ENCODE measurements around the gene ZNF212.
"Not testable (repeated sequence)": the region's sequence is repeated elsewhere in the genome, so short reads cannot be mapped to it uniquely, and the experiment has no call there.

ZNF212 gene

GRCh38 chr7:149223761-149224160 lies 15.7 kb upstream of the ZNF212 start:
- Histone ChIP-seq H3K27me3 (no peaks in the 10 kb centered on the region), H3K4me1 (ENCODE audit: control insufficient read depth in 1 of 2, insufficient read depth in 1 of 2, low read depth in 1 of 2, low read length in 1 of 2) (peaks cover 10% of the 10 kb centered on the region in 2 experiments), H3K9me3 (no peaks in the 10 kb centered on the region), H3K36me3 (peaks cover 82% of the 10 kb centered on the region), H3K4me3 (ENCODE audit: low read depth in 1 of 2, low read length in 1 of 2) (no peak overlapping the region), H3K27ac (no peak overlapping the region)
- TF ChIP-seq, protein P1, sequence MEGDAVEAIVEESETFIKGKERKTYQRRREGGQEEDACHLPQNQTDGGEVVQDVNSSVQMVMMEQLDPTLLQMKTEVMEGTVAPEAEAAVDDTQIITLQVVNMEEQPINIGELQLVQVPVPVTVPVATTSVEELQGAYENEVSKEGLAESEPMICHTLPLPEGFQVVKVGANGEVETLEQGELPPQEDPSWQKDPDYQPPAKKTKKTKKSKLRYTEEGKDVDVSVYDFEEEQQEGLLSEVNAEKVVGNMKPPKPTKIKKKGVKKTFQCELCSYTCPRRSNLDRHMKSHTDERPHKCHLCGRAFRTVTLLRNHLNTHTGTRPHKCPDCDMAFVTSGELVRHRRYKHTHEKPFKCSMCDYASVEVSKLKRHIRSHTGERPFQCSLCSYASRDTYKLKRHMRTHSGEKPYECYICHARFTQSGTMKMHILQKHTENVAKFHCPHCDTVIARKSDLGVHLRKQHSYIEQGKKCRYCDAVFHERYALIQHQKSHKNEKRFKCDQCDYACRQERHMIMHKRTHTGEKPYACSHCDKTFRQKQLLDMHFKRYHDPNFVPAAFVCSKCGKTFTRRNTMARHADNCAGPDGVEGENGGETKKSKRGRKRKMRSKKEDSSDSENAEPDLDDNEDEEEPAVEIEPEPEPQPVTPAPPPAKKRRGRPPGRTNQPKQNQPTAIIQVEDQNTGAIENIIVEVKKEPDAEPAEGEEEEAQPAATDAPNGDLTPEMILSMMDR (IDR thresholded peaks at IDR 0.05): no peak

- H3K4me1 ChIP-seq (ENCODE audit: control insufficient read depth in 1 of 2, insufficient read depth in 1 of 2, low read depth in 1 of 2, low read length in 1 of 2): peaks cover 10 to 13% of the 10 kb centered on the region in 2 experiments
- no peak overlapping the region for H3K27ac ChIP-seq
- TF ChIP-seq, protein P1 (IDR thresholded peaks at IDR 0.05): no peak
- H3K27me3 ChIP-seq: no peaks in the 10 kb centered on the region
- H3K9me3 ChIP-seq: no peaks in the 10 kb centered on the region
- no peak overlapping the region for H3K4me3 ChIP-seq (ENCODE audit: low read depth in 1 of 2, low read length in 1 of 2)
- H3K36me3 ChIP-seq: peaks cover 76% of the 10 kb centered on the region
Observed at GRCh38 chr7:149224352-149224751, 15.1 kb upstream of the ZNF212 start.

DNA sequence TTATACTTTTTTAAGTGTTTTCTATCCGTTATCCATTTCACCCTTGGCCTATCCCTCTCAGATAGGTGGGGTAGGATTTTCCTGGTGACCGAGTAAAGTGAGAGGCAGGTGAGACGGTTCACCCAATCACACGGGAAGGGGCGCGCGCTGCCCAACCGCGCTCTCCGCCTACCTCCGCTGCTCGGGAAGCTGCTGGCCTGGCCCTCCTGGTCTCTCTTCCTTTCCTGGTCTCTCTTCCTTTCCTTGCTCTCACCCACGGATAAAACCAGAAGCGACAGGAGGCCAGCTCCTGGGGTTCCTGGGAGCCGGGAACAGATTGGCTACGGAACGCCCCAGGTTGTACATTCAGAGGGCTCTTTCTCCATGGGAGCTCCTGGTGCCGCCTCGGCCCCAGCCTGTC lies 14.3 kb upstream of the ZNF212 start:
- Histone ChIP-seq H3K27me3 (no peaks in the 10 kb centered on the region), H3K36me3 (peaks cover 68% of the 10 kb centered on the region), H3K9me3 (no peaks in the 10 kb centered on the region), H3K27ac (no peak overlapping the region), H3K4me3 (ENCODE audit: low read depth in 1 of 2, low read length in 1 of 2) (no peak overlapping the region), H3K4me1 (ENCODE audit: control insufficient read depth in 1 of 2, insufficient read depth in 1 of 2, low read depth in 1 of 2, low read length in 1 of 2) (peaks cover 10 to 13% of the 10 kb centered on the region in 2 experiments)
- TF ChIP-seq, protein P1 (IDR thresholded peaks at IDR 0.05): no peak

GRCh38 chr7:149225656-149226055 lies 13.8 kb upstream of the ZNF212 start:
- TF ChIP-seq, protein P1 (IDR thresholded peaks at IDR 0.05): no peak
- peaks cover 10 to 13% of the 10 kb centered on the region in 2 experiments for H3K4me1 ChIP-seq (ENCODE audit: control insufficient read depth in 1 of 2, insufficient read depth in 1 of 2, low read depth in 1 of 2, low read length in 1 of 2)
- no peak overlapping the region for H3K27ac ChIP-seq
- H3K9me3 ChIP-seq: no peaks in the 10 kb centered on the region
- H3K27me3 ChIP-seq: no peaks in the 10 kb centered on the region
- no peak overlapping the region for H3K4me3 ChIP-seq (ENCODE audit: low read depth in 1 of 2, low read length in 1 of 2)
- peaks cover 63% of the 10 kb centered on the region for H3K36me3 ChIP-seq

DNA sequence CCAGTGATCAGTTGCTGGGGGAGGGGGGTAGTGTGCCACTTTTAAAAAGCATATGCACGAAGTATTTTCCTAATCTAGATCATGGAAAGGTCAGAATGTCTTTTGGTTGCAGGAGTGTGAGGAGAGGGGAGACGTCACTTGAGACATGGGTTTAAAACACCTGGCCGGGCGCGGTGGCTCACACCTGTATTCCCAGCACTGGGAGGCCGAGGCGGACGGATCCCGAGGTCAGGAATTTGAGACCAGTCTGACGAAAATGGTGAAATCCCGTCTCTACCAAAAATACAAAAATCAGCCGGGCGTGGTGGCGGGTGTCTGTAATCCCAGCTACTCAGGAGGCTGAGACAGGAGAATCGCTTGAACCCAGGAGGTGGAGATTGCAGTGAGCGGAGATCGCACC lies 13.1 kb upstream of the ZNF212 start:
- Histone ChIP-seq H3K4me1 (ENCODE audit: control insufficient read depth in 1 of 2, insufficient read depth in 1 of 2, low read depth in 1 of 2, low read length in 1 of 2) (peaks cover 10 to 13% of the 10 kb centered on the region in 2 experiments), H3K36me3 (peaks cover 56% of the 10 kb centered on the region)
- H3K9me3 ChIP-seq; H3K27me3 ChIP-seq; H3K27ac ChIP-seq; H3K4me3 ChIP-seq (ENCODE audit: low read depth in 1 of 2, low read length in 1 of 2): not testable (repeated sequence)

GRCh38 chr7:149226840-149227494 lies 12.5 kb upstream of the ZNF212 start:
- H3K4me1 ChIP-seq (ENCODE audit: control insufficient read depth in 1 of 2, insufficient read depth in 1 of 2, low read depth in 1 of 2, low read length in 1 of 2): peaks cover 10 to 13% of the 10 kb centered on the region in 2 experiments
- H3K9me3 ChIP-seq: no peaks in the 10 kb centered on the region
- peaks cover 50% of the 10 kb centered on the region for H3K36me3 ChIP-seq
- H3K27ac ChIP-seq: no peak overlapping the region
- TF ChIP-seq, protein P1 (IDR thresholded peaks at IDR 0.05): no peak
- H3K4me3 ChIP-seq (ENCODE audit: low read depth in 1 of 2, low read length in 1 of 2): no peak overlapping the region
- no peaks in the 10 kb centered on the region for H3K27me3 ChIP-seq
